Activated gamma-delta T cell (primary cell): Measurements from ENCODE around the gene GPC1.

Source experiments
- DNase-seq: peaks from one replicate; lab custom pipeline; 2025; lab: John Stamatoyannopoulos, UW

GPC1 gene

DNA sequence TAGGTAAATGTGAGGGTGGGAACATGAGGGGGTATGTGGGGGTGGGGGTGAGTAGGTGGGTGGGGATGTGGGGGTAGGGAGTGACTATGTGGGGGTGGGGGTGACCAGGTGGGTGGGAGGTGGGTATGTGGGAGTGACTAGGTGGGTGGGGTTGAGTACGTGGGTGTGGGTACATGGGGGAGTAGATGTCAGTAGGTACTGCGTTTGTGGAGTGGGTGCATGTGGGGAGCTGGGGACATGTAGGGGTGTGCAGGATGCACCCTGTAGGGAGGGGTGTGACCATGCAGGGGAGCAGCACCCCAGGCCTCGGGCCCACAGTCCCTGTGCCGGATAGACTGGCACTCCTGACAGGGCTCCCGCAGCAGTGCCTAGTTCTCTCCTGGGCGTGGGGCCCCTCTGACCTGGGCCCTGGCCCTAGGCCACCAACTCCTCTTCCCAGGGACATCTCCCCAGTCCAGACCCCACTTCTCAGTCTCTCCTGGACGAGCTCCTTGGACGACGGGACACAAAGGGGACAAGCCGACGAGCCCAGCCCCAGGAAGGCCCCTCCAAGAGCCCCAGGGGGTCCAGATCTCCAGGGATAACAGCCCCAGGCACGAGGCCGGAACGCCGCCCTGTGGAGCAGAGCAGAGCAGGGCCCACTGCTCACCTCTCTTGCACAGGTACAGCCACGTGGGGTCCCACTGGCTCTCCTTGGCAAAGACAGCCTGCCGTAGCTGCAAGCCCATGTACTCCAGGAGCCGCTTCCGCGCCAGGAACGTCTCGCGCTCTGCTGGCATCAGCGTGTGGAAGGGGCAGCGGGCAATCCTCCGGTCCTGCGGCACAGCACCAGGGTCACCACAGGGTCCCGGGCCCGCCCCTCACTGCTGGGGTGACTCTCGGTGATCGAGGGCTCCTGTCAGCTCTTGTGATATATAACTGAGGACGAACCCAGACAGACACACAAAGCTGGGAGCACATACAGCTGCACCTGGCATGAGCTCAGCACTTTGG is 64.1 kb downstream of the GPC1 start:
- DNase-seq: no peak

DNA sequence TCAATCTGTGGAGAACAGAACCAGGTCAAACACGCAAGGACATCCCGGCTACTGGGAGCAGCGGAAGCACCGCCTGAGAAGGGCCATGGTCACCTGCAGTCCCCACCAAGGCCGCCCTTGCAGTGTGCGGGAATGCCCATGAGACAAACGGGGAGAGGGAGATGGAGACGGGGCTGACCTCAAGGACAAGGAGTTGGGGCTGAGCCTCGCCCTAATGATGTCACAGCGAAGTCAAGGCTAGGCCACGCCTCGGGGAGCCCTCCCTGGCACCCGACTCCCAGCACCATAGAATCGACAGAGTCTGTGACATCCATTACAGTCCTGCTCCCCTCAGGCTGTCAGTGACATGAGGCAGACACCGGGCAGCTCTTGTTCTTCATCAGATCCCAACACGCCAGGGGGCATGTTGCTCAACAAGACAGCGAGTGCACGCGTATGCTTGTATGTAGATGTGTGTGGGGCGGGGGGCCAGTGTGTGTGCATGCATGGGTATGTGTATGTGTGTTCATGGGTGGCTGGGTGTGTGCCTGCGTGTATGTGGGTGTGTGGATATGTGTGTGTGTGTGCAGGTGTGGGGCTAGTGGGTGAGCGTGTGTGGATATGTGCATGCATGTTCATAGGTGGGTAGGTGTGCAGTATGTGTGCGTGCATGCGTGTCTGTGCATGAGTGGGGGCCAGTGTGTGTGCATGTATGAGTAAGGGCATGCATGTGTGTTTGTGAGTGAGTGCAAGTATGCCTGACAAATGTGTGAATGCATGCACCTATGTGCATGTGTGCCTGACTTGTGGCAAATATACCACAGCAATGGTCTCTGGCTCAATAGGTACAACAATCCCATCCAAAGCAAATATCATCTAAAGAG is 65.3 kb downstream of the GPC1 start:
- no peak for DNase-seq

DNA sequence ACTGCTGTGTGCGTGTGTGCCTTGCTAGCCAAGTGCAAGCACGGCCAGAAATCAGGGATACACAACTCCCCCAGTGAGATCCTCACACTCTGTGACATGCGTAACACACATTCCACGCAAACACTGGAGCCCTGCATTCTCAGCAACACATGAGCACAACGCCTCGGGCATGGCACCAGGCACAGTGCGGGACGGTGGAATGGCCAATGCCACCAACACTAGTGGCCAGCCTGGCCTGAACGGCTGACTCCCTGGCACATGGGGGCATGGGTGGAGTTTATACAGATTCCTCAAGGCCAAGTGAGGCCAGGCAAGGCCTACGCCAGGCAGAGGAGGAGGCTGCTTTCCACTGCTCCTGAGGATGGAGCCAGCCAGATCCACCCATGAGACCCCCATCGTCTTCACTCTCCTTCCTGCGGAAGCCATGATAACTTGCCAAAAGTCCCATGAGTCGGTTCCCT is 66.1 kb downstream of the GPC1 start:
- DNase-seq: no peak

DNA sequence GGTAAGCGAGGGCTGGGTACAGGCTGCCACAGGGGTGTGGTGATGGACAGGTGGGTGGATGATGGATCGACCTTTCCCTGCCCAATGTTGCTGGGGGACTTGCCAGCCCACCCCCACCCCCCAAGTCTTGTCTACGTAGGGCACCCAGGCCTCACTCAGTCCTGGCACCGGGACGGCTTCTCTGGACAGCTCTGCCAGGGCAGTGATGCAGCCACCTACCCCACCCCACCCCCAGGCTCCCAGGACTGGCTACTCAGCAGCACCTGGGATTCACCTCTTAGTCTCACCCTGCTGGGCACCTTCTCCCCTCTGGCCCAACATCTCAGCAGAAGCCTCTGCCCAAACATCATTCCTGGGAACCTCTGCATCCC is 66.6 kb downstream of the GPC1 start:
- DNase-seq: no peak

- no peak for DNase-seq
Observed at GRCh38 chr2:240502430-240503121, 67.1 kb downstream of the GPC1 start.

DNA sequence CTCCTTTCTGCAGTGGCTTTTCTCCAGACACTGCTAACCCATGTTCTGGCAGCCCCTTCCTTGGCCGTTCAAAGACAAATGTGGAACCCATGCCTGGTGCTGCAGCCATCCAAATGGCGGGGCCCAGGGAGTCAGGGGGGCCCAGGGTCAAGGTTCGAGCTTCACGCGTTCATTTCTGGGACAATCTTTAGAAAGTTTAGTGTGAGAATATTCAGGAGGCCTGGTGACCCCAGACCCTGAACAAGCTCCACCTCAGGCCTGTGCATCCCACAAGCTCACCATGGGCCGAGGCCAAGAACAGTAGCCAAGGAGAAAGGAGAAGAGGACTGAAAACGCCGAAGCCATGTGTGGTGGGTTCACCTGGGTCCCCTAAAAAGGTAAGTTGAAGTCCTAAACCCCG is 67.9 kb downstream of the GPC1 start:
- no peak for DNase-seq

- no peak for DNase-seq
Observed at GRCh38 chr2:240503848-240504247, 68.4 kb downstream of the GPC1 start.

DNA sequence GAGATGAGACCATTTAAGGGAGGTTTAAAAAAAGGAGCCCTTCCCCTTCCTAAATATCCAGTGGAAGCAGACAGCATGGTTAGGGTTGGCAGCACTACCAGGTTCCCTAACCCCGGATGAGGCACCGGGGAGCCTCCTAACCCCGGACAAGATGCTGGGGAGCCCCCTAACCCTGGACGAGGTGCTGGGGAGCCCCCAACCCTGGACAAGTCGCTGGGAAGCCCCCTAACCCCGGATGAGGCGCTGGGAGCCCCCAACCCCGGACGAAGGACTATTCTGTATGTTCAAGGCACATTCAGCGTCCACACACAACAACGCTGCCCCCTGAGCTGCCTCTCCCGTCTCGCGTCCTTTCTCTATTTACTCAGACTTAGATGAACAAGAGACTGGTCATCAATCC is 70.4 kb downstream of the GPC1 start:
- no peak for DNase-seq

- DNase-seq: no peak
Observed at GRCh38 chr2:240506406-240507059, 71.1 kb downstream of the GPC1 start.

DNA sequence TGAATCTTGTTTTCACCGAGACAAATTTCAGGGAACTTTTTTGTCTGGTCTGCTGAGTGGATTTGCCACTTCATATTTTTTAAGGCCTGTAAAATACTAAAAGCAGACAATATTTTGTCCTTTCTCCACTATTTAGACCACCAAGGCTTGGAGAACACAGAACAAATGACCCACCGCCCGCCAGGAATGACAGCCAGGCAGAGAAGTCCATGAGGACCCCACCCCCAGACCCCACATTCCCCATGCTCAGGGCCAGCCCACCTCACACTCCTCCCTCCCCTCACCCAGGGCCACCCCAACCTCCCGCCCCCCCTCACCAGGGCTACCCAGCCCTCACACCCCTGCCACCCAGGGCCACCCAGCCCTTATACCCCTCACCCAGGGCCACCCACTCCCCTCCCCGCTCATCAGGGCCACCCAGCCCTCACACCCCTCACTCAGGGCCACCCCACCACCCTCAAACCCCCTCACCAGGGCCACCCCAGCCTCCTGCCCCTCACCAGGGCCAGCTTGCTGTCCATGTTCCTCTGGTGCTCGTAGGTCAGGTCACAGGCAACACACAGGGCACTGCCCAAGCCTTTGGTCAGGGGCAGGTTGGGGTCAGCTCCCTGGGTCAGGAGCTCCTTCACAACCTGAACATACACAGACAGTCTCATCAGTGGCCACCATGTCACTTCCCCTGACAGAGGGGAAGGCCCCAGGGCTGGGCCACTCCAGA is 71.8 kb downstream of the GPC1 start:
- no peak for DNase-seq

GRCh38 chr2:240507778-240508251 is 72.4 kb downstream of the GPC1 start:
- no peak for DNase-seq

- no peak for DNase-seq
Observed at GRCh38 chr2:240508832-240509545, 73.5 kb downstream of the GPC1 start.

DNA sequence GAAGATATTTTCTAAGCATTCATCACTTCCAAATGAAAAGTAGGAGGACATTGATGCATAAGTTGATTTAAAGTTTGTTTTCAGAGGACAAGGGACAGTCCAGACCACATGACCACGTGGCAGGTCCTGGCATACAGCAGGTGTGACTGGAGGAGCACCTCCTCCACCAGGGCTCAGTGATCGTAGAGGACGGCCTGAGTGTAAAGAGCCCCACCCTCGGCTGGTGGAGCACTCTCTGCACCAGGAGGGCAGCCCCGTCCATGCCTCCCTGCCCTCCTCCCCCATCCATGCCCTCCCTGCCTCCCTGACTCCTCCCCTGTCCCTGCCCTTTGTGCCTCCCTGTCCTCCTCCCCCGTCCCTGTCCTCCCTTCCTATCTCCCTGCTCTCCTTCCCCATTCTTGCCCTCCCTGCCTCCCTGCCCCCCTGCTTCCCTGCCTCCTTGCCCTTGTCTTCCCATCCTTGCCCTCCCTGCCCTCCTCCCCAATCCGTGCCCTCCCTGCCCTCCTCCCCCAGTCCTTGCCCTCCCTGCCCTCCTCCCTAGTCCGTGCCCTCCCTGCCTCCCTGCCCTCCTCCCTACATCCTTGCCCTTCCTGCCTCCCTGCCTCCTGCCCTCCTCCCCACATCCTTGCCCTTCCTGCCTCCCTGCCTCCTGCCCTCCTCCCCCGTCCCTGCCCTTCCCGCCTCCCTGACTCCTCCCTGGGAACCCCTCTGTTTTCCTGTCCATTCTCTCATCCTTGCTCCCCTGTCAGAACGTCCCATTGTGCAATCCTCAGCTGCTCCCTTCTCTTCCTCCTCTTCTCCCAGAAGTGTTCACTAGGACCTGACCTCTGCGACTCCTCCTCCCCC is 74.4 kb downstream of the GPC1 start:
- no peak for DNase-seq

DNA sequence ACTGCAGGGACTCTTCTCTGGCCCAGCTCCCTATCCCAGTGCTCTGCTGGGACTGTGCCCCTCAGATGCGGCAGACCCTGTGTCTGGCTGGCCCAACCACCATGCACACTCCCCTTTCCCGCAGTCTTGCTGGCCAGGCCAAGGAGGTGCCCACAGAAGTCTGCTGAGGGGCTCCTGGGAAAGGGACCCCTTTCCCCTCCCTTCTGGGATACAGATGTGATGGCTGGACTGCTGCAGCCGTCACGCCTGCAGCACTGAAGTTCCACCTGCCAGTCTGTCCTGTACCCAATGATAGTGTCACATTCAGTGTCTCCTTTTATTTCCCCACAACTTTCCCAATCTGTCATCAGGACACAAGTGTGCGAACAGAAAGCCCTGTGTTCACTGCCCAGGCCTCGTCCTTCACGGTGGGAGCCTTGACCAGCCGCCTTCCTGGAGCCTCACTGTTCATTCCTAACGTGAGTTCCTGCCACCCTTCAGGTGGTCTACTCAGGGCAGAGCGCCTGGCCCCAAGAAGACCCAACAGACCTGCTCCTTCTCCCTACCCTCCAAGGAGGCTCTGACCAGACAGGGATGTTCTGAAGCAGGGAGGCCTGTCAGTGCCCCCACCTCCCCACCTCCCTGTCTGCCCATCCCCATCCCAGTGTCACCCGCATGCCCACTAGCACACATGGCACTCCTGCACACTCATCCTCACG is 75.2 kb downstream of the GPC1 start:
- no peak for DNase-seq

- no peak for DNase-seq
Observed at GRCh38 chr2:240511351-240512108, 76.1 kb downstream of the GPC1 start.

DNA sequence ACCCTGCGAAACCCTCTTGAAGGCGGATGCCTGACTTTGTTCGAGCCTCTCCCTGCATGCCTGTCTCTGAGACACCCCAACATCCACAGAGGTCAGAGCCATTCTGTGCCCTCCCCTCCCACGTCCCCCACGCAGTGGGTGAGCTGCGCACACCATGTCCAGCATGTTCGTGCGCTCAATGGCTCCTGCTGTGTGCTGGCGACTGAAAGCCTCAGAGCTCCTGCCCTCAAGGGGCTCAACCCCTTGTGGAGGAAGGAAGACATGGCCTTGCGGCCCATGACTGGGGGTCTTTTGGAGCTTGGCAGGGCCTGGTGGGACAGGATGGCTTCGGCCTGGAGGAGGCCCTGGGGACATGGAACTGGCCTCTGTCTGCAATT is 76.6 kb downstream of the GPC1 start:
- DNase-seq: no peak

- no peak for DNase-seq
Observed at GRCh38 chr2:240512666-240513535, 77.4 kb downstream of the GPC1 start.
